Erythroblast (primary cell): Measurements from ENCODE around the gene CIITA.

ENCODE experiments used
- GATA1 ChIP-seq: IDR thresholded peaks from 2 replicates; pipeline ENCODE4 v1.6.1; 2011; ENCODE audit warnings: low read depth, mild to moderate bottlenecking, control low read depth, low read length, moderate library complexity
- POLR2A ChIP-seq: IDR thresholded peaks from 2 replicates; pipeline ENCODE4 v1.6.1; 2011; ENCODE audit warnings: mild to moderate bottlenecking, low read length

DNA sequence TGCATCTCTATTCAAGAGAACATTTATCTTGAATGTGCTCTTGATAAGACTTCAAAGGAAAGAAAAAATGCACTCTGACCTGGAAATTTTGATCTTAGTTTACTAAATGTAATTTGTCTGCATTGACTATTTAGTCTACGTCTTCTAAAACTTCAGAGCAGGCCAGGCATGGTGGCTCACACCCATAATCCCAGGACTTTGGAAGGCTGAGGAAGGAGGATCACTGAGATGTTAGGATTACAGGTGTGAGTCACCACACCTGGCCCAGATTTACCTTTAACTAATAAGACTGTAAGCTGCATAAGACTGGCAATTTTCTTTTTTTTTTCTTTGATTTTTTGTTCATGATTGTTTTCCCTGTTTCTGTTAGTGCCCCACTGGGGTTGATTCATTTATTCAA is 18.8 kb upstream of the CIITA start:
- TF ChIP-seq POLR2A, result no peak
- TF ChIP-seq GATA1, result no peak
